Liver (tissue), 9 donors: Measurements from ENCODE around the gene RBMS2. TPM values are rescaled to one million over a fixed set of nuclear protein-coding genes. Genes with fewer than 3 reads are reported as not detected.
"Not testable (repeated sequence)": the region's sequence is repeated elsewhere in the genome, so short reads cannot be mapped to it uniquely, and the experiment has no call there.

ENCODE experiments used
- DNase-seq: peaks from one replicate; pipeline ENCODE4 v3.0.0-alpha.2; 2017; ENCODE audit warnings: low spot score
- H3K27ac ChIP-seq, 2 donors: one replicate each; pipeline ENCODE4 v1.7.0; 2013; ENCODE audit warnings: inconsistent platforms in 2 of 2, low read length in 2 of 2, control low read depth in 1 of 2, low read depth in 1 of 2, mild to moderate bottlenecking in 1 of 2
- H3K27me3 ChIP-seq, 4 donors: one replicate each; pipeline versions ENCODE4 v1.6.1 to v1.7.0; 2013; ENCODE audit warnings: low read length in 3 of 4, inconsistent platforms in 1 of 4, mild to moderate bottlenecking in 1 of 4, moderate library complexity in 1 of 4; ENCODE audit not compliant: control insufficient read depth in 4 of 4, insufficient read depth in 4 of 4
- H3K36me3 ChIP-seq, 4 donors: one replicate each; pipeline versions ENCODE4 v1.6.1 to v1.7.0; 2013; ENCODE audit warnings: low read length in 3 of 4, mild to moderate bottlenecking in 3 of 4, low read depth in 1 of 4, moderate library complexity in 1 of 4; ENCODE audit not compliant: control insufficient read depth in 4 of 4, insufficient read depth in 3 of 4
- H3K4me1 ChIP-seq, 4 donors: one replicate each; pipeline versions ENCODE4 v1.6.1 to v1.7.0; 2013; ENCODE audit warnings: low read length in 3 of 4, mild to moderate bottlenecking in 3 of 4, moderate library complexity in 1 of 4; ENCODE audit not compliant: control insufficient read depth in 4 of 4, insufficient read depth in 4 of 4
- H3K4me3 ChIP-seq, 3 donors: one replicate each; pipeline versions ENCODE4 v1.6.1 to v1.7.0; 2013; ENCODE audit warnings: low read length in 3 of 3, control low read depth in 1 of 3, low read depth in 1 of 3, mild to moderate bottlenecking in 1 of 3
- H3K9ac ChIP-seq, 2 donors: one replicate each; pipeline ENCODE4 v1.7.0; 2013; ENCODE audit warnings: low read length in 2 of 2, mild to moderate bottlenecking in 2 of 2, moderate library complexity in 2 of 2, control low read depth in 1 of 2, low read depth in 1 of 2
- H3K9me3 ChIP-seq, 4 donors: one replicate each; pipeline versions ENCODE4 v1.6.1 to v1.7.0; 2013; ENCODE audit warnings: low read length in 3 of 4; ENCODE audit not compliant: control insufficient read depth in 4 of 4
- ATF3 ChIP-seq: IDR thresholded peaks from 2 replicates; pipeline ENCODE4 v1.6.1; 2016; ENCODE audit warnings: antibody characterized with exemption
- CTCF ChIP-seq: fragments of 150-350 bp; IDR thresholded peaks from 2 replicates; pipeline ENCODE4 v1.5.1; 2017; ENCODE audit warnings: improper control_type of control experiment, low read depth, low read length; ENCODE audit not compliant: missing input control
- EGR1 ChIP-seq, 2 donors: IDR thresholded peaks; 2 replicates each; pipeline ENCODE4 v1.6.1; 2016 to 2018; ENCODE audit warnings: antibody characterized with exemption in 2 of 2, low read depth in 2 of 2
- FOXA1 ChIP-seq: IDR thresholded peaks from 2 replicates; pipeline ENCODE4 v1.6.1; 2016; ENCODE audit warnings: antibody characterized with exemption
- GABPA ChIP-seq, 2 donors: IDR thresholded peaks in 1 of 2; conservative IDR thresholded peaks in 1 of 2; 2 replicates each; pipeline ENCODE4 v1.6.1; 2016; ENCODE audit warnings: antibody characterized with exemption in 2 of 2, mild to moderate bottlenecking in 1 of 2, moderate library complexity in 1 of 2
- HNF4A ChIP-seq, 2 donors: conservative IDR thresholded peaks; 2 replicates each; pipeline ENCODE4 v1.6.1; 2016; ENCODE audit warnings: antibody characterized with exemption in 2 of 2, mild to moderate bottlenecking in 2 of 2
- HNF4G ChIP-seq: IDR thresholded peaks from 2 replicates; pipeline ENCODE4 v1.6.1; 2016; ENCODE audit warnings: antibody characterized with exemption
- JUND ChIP-seq, 2 donors: IDR thresholded peaks; 2 replicates each; pipeline ENCODE4 v1.6.1; 2016; ENCODE audit warnings: antibody characterized with exemption in 2 of 2
- NR2F2 ChIP-seq: IDR thresholded peaks from 2 replicates; pipeline ENCODE4 v1.6.1; 2016; ENCODE audit warnings: antibody characterized with exemption
- RAD21 ChIP-seq, 2 donors: IDR thresholded peaks; 2 replicates each; pipeline ENCODE4 v1.6.1; 2016; ENCODE audit warnings: antibody characterized with exemption in 2 of 2, mild to moderate bottlenecking in 2 of 2
- REST ChIP-seq: IDR thresholded peaks from 2 replicates; pipeline ENCODE4 v1.6.1; 2016; ENCODE audit warnings: antibody characterized with exemption, mild to moderate bottlenecking
- RXRA ChIP-seq, 2 donors: IDR thresholded peaks; 2 replicates each; pipeline ENCODE4 v1.6.1; 2017 to 2018; ENCODE audit warnings: antibody characterized with exemption in 2 of 2, mild to moderate bottlenecking in 1 of 2
- SP1 ChIP-seq: IDR thresholded peaks from 2 replicates; pipeline ENCODE4 v1.6.1; 2018; ENCODE audit warnings: antibody characterized with exemption, mild to moderate bottlenecking
- TAF1 ChIP-seq: conservative IDR thresholded peaks from 2 replicates; pipeline ENCODE4 v1.6.1; 2016; ENCODE audit warnings: antibody characterized with exemption, mild to moderate bottlenecking
- YY1 ChIP-seq: IDR thresholded peaks from 2 replicates; pipeline ENCODE4 v1.6.1; 2016; ENCODE audit warnings: antibody characterized with exemption, mild to moderate bottlenecking
- ZBTB33 ChIP-seq: IDR thresholded peaks from 2 replicates; pipeline ENCODE4 v1.6.1; 2016; ENCODE audit warnings: antibody characterized with exemption
- WGBS: extraction: QIAGEN DNeasy Blood & Tissue Kit; methylation state at CpG from one replicate; pipeline ENCODE4 v1.1.7; 2013; 5-methylcytosine and 5-hydroxymethylcytosine counted together
- polyA plus RNA-seq, 2 donors: library from polyadenylated mRNA; stranded (reverse) in 1 of 2; unstranded in 1 of 2; fragments of 200-250 nt in 1 of 2; fragments of >200 nt in 1 of 2; fragmentation: Nextera tagmentation in 1 of 2; extraction: Ambion mirVana in 1 of 2; gene quantifications; one replicate each; pipeline versions ENCODE4 v1.2.1 to v1.2.3, GENCODE V29; 2013 to 2015
- total RNA-seq, 2 donors: library from RNA; depleted of rRNA; stranded (reverse); fragments of >200 nt; gene quantifications; one replicate each; pipeline ENCODE4 v1.2.3, GENCODE V29; 2014
- donor health status: healthy.
- donor health status: healthy.
- donor health status: healthy.
- donor health status: healthy.
- donor health status: healthy.

RBMS2 gene
- total and polyA plus RNA-seq, 4 donors, result 1.2 to 3.8 (median 1.8) TPM

DNA sequence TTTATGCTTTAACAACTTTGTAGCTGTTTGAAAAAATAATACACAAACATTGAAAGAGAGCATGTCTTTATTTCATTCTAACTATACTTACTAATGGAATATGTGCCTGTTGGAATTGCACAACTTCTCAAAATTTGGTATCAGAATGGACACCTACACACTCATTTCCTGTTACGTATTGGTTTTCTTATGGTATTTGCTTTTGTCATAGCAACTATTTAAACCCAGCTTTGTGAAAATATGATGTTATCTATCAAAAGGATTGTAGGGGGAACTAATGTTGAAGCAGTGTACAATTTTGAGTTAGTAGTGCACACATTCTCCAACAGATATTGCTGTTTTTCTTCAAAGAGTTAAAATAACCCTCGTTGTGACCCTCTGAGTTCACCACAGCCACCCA is 52.6 kb downstream of the RBMS2 start:
- no peak overlapping the region for H3K4me3 ChIP-seq
- H3K27ac ChIP-seq, result no peak overlapping the region
- no peak for TF ChIP-seq CTCF
- TF ChIP-seq REST, result no peak
- TF ChIP-seq RXRA (IDR thresholded peaks at IDR 0.05), result no peak
- no peak for TF ChIP-seq YY1
- no peak for TF ChIP-seq RAD21 (IDR thresholded peaks at IDR 0.05)
- no peak for TF ChIP-seq EGR1 (IDR thresholded peaks at IDR 0.05; ENCODE audit: low read depth in 2 of 2)
- TF ChIP-seq NR2F2, result no peak
- no peak for TF ChIP-seq HNF4G
- 55% methylated on average over 2 of the region's 2 CpGs for WGBS
- H3K36me3 ChIP-seq, result no peaks in the 10 kb centered on the region
- peaks cover 0 to 3% (median 0%) of the 10 kb centered on the region in 4 donors for H3K4me1 ChIP-seq
- no peaks in the 10 kb centered on the region for H3K27me3 ChIP-seq
- no peak for DNase-seq
- H3K9me3 ChIP-seq, result no peaks in the 10 kb centered on the region
- no peak overlapping the region for H3K9ac ChIP-seq

DNA sequence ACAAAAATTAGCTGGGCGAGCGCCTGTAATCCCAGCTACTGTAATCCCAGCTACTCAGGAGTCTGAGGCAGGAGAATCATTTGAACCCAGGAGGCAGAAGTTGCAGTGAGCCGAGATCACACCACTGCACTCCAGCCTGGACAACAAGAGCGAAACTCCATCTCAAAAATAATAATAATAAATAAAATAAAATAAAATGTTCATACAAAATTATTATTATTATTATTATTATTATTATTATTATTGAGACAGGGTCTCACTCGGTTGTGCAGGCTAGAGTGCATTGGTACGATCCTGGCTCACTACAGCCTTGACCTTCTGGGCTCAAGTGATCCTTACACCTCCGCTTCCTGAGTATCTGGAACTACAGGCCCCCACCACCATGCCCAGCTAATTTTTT is 55.6 kb downstream of the RBMS2 start:
- H3K27ac ChIP-seq, H3K27me3 ChIP-seq, H3K9ac ChIP-seq, H3K4me3 ChIP-seq, DNase-seq, H3K4me1 ChIP-seq, H3K36me3 ChIP-seq, H3K9me3 ChIP-seq: not testable (repeated sequence)
- WGBS, result 96% methylated on average over 7 of the region's 7 CpGs

DNA sequence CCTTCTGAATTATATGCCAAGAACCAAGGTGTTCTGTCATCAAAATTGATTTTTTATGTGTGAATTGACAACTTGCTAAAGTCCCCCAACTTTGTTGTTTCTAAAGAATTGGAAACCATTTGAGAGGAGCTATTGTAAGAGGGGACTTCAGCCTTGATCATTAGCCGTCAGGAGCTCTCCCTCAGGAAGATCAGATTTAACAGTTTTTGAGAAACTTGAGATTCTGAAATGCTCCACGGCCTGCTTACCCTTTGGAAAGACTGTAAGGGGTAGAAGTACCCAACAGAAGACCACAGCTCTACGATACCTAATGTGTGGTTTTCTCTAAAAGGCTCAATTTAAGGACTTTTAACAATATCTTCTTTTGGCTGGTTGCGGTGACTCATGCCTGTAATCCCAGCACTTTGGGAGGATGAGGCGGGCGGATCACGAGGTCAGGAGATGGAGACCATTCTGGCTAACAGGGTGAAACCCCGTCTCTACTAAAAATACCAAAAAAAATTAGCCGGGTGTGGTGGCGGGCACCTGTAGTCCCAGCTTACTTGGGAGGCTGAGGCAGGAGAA is 57.4 kb downstream of the RBMS2 start:
- Histone ChIP-seq H3K9ac (no peak overlapping the region), H3K4me1 (no peaks in the 10 kb centered on the region), H3K9me3 (no peaks in the 10 kb centered on the region), H3K27ac (no peak overlapping the region), H3K36me3 (no peaks in the 10 kb centered on the region), H3K4me3 (no peak overlapping the region), H3K27me3 (no peaks in the 10 kb centered on the region)
- WGBS, result 96% methylated on average over 10 of the region's 10 CpGs
- DNase-seq, result no peak
- no peak for TF ChIP-seq GABPA (IDR thresholded peaks at IDR 0.05 in 1 of 2, conservative IDR thresholded peaks at IDR 0.05 in 1 of 2)
- no peak for TF ChIP-seq REST
- no peak for TF ChIP-seq JUND (IDR thresholded peaks at IDR 0.05)
- no peak for TF ChIP-seq EGR1 (IDR thresholded peaks at IDR 0.05; ENCODE audit: low read depth in 2 of 2)
- TF ChIP-seq FOXA1, result no peak
- no peak for TF ChIP-seq ZBTB33
- no peak for TF ChIP-seq ATF3
- no peak for TF ChIP-seq YY1
- no peak for TF ChIP-seq RAD21 (IDR thresholded peaks at IDR 0.05)
- no peak for TF ChIP-seq RXRA (IDR thresholded peaks at IDR 0.05)
- TF ChIP-seq SP1, result no peak
- TF ChIP-seq TAF1, result no peak
- TF ChIP-seq NR2F2, result no peak
- TF ChIP-seq HNF4A (conservative IDR thresholded peaks at IDR 0.05), result no peak
